HG03521 (cell line): Measurements from ENCODE around the gene VTI1A.
"Not testable (repeated sequence)": the region's sequence is repeated elsewhere in the genome, so short reads cannot be mapped to it uniquely, and the experiment has no call there.

ENCODE experiments used
- ATAC-seq: cut with Tn5 transposase; IDR thresholded peaks from one replicate; pipeline ENCODE4 v1.9.1; 2021; ENCODE audit warnings: mild to moderate bottlenecking, moderate library complexity; ENCODE audit not compliant: unreplicated experiment

The VTI1A gene

DNA sequence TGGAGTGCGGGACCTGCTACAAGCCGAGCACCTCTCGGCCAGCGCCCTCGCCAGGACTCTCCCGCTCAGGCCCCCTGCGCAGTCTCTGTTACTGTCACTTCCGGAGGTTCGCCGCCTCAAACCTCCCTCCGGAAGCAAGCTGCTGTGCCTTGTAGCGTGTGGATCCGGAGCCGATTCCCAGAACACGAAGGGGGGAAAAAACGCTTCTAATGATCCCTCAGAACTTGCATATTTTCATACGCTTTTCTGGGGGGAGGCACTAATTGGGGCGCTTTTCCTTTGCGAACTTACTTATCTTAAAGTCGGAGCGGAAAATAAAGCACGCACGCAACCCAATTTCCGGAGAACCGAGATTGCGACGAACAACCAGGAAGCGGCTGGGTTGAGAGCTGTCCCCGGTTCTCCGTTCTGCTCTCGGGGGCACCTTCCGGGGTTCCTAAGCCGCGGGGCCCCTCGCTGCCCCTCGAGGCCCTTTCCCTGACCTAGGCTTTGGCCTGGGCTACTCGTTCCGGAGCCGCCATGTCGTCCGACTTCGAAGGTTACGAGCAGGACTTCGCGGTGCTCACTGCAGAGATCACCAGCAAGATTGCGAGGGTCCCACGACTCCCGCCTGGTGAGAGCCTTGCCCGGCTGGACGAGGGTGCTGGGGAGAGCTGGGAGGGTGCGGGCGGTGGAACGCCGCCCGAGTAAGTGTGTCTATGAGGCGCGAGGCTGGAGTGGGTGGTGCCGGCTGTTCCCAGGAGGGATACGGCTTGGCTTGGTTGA, at the start of gene VTI1A, which contains the start of gene ZDHHC6:
VTI1A (plus strand) TSS at position 361 of the 765 bp plus-strand sequence; CDS start at position 520, 159 bp downstream.
ZDHHC6 (minus strand) TSS at position 60 of the 765 bp plus-strand sequence. CDS start 1,478 bp downstream, outside the sequence.
- ATAC-seq: peak; percentile 94

GRCh38 chr10:112397592-112397991, 49.4 kb upstream of the VTI1A start:
- no peak for ATAC-seq

GRCh38 chr10:112402917-112403316, 44.1 kb upstream of the VTI1A start:
- no peak for ATAC-seq

DNA sequence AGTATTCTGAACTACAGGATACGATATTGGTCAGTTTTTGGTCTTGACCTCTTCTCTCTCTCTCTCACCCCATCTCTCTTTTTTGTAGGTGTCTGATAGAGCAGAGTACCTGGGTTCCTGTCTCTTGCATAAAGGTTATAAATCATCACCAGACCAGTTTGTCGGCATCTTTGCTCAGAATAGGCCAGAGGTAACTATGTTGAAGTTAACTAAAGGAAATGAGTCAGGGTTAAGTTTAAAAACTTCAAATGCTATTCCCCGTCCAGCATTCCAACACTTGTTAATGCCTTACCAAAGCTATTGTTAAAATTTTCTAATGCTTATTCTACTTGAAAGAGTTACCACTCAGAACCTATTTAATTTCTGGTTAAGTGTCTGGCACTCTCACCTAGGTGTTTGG, 42.4 kb upstream of the VTI1A start:
- ATAC-seq: no peak

DNA sequence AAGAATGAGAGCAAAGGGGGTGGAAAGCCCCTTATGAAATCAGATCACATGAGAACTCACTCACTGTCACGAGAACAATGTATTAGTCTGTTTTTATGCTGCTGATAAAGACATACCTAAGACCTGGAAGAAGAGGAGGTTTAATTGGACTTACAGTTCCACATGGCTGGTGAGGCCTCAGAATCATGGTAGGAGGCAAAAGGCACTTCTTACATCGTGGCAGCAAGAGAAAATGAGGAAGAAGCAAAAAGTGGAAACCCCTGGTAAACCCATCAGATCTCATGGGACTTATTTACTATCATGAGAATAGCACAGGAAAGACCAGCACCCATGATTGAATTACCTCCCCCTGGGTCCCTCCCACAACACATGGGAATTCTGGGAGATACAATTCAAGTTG, 40.2 kb upstream of the VTI1A start:
- ATAC-seq: not testable (repeated sequence)

DNA sequence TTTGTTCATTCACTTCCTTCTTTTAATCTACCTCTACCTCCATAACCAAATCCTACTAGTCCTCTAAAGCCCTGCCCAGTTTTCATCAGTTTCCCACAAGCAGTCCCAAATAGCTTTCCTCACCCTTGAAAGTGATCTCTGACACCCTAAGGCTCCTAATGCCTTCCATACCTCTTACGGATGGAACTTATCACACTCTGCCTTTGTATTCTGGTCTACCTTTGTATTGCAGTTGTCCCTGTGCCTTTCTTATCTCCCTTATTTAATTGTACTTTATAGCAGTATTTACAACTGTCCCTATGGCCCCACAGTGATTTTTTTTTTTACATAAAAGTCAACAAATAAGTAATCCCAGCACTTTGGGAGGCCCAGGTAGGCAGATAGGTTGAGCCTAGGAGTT, 39.3 kb upstream of the VTI1A start:
- no peak for ATAC-seq

- no peak for ATAC-seq
These were observed 37.7 kb upstream of the VTI1A start for GRCh38 chr10:112409299-112409698.

- no peak for ATAC-seq
These were observed 37.3 kb upstream of the VTI1A start for GRCh38 chr10:112409755-112410154.

DNA sequence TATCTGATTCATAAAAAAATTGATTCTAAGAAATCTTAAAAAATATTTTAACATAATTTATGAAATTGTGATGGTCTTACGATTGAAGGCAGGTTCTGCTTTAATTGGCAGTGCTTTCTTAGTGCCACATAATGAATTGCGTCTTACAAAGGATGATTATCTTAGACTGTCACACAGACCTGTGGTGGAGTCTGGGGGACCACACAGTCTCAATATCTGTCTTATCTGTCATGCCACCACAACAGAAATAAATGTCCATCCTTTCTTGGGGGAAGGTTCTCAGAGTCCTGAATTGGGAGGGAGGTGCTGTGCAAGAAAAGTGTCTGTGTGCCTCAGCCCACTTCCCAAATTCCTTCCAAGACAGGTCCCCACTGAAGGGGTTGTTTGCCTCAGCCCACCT, 34.3 kb upstream of the VTI1A start:
- no peak for ATAC-seq

DNA sequence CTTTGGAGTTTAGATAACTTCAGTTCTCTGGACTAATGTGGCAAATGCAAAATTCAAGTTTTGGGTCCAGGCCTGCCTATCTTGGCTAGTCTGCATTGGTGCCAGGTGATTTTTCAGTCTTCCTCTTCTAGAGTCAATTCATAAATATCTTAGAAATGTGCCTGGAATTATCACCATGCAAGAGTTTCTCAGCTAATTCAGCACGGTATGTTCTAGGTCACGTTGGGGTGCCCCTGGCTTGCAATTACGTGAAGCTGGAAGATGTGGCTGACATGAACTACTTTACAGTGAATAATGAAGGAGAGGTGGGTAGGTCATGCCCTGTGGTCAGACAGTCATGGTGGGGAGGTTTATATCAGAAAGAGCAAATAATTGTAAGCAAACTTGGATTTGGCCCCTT, 25.3 kb upstream of the VTI1A start:
- no peak for ATAC-seq

DNA sequence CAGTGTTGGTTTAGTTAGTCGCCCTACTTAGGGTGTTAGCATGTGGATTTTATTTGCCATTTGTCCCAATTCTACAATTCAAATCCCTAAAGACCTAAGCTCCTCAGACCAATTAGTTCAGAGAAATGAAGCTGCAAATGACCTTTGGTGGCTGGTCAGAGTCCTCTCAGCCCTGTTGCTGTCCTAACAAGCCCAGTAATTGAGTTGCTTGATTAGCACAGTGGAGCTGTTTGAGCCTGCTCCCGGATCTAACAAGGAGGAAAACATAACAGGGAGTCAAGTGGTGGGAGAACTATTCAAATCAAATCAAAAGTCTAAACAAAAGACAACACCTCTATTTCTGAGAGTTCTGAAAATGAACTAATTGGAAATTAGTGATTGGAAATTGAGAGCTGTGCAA, 22.4 kb upstream of the VTI1A start:
- no peak for ATAC-seq

DNA sequence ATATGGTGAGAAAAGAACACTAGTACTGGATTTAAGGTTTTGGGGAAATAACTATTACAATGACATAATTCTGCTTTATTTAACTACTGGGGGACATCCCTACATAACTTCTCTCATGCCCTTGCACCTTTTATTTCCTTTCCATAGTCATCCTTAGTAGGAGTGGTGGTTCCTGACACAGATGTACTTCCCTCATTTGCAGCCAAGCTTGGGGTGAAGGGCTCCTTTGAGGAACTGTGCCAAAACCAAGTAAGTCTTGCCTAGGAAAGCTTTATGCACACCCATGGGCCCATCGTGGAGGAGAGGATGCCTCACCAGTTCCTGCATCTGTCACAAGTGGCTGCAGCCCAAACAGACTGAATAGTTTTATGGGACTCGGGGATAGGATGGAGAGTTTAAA, 20.9 kb upstream of the VTI1A start:
- ATAC-seq: no peak

DNA sequence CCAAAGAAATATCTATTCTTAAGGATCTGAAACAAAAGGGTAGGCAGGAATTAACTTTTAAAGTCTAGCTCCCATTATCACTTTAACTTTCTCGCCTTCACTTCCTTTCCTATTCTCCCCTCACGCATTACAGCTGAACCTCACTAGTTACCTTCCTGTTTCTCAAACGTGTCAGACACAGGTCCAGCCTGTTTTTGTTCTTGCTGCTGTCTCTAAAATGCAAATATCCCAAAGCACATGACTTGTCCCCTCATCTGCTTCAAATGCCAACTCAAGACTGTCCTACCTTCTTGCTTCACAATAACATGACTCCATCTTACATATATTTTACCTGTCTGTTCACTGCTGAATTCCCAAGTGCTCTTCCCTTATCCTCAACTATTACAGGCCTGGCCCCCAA, 17.9 kb upstream of the VTI1A start:
- ATAC-seq: no peak

GRCh38 chr10:112429654-112430230, 17.3 kb upstream of the VTI1A start:
- no peak for ATAC-seq

DNA sequence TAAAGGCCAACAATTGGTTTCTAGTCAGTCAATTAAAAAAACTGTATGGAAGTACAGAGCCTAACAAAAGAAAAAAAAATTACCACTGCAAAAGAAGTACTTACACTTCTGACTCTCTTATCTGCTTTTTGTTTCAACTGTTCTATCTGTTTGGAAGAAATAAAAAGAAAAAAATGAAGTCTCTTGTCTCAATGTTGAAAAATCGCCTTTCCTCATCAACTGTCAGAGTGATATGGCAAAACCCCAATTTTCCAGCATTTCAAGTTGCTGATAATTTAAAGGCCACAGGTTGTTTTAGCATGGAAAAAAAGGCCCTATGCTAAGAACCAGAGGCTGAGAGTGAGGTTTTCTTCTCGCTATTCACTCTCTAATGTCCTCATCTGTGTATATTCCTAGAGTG, 13.9 kb upstream of the VTI1A start:
- ATAC-seq: no peak

GRCh38 chr10:112434988-112435619, 11.9 kb upstream of the VTI1A start:
- no peak for ATAC-seq

DNA sequence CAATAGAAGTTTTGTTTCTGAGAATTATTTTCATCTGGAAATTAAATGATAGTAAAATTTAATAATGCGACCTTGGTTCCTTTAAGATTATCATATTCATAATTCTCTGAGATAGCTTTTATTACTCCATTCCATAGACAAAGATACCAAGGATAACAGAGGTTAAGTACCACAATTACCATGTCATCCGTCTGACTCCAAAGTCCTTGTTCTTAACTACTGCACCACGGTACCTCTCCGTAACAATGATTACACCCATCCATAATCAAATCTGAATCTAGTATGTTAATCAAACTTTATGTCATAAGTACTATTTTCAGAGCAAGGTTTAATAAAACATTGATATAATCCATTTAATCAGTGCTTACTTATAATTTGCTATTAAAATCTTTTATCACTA, 8.7 kb upstream of the VTI1A start:
- ATAC-seq: no peak

DNA sequence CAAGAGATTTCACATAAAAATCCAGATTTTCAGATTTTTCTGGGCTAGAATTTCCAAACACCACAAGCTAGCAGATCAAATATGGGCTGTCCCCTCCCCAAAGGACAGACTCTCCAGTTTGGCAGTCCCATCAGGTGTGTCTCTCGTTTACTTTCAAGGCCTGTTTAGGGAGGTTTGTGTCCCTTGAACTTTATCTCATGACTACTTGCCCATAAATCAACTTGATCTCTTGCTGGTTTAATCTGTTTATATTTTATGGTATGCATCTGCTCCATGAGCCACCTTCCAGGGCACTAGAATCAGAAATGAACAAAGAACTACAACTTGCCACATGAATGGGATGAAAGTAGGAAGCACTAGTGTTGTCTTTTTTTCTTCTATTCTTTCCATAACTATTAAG, 5.5 kb upstream of the VTI1A start:
- ATAC-seq: no peak

DNA sequence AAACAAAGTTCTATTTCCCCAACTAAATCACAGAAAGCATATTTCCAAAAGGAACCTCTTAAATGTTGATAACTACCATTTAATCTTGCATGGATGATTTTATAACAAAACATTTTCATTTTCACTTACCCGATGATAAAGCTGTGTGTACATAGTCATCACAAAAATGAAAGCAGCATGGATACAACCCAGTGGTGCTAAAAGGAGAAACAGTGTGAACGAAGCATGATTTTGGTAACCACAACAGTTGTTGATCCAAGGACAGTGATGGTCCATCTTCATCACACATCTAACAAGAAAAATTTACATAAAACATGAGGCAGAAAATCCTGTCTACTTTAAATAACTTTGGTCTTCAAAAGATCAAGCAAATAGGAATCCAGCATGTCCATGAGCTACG, 5.0 kb upstream of the VTI1A start:
- no peak for ATAC-seq

DNA sequence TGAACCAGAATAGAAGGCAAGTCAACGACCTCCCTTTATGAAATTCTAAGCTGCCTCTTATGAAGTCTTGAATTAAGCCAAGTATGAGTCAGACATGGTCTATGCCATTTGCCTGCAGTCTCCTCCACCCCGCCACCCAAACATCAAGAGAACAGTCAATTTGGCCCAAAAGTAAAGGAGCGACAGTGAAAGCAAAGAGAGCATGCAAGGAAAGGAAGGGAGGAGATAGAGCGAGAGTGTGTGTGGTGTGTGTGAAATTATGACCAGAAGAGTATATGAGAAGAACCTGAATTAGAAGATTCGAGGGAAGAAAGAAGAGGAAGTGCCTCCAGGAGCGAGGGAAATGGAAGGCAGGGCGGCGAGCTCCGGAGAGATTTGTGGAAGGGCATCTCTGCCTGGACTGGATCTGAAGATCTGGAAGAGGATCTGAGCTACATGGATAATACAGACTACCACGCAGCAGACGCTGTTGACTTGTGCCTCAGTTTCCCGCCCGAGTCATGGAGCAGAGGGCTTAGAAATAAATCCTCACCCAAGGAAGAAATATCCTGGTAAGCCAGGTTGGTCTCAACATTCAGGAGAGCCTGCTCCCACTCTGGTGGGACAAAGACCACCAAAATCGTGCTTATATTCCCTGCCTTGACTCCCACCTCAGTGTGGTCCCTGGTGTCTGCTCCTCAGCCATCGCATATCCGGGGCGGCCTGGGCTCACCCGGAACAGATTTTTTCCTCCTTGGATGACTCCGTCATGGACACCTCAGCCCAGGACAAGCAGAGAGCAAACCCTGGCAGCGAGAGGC, 760 bp upstream of the VTI1A start:
- ATAC-seq: no peak

DNA sequence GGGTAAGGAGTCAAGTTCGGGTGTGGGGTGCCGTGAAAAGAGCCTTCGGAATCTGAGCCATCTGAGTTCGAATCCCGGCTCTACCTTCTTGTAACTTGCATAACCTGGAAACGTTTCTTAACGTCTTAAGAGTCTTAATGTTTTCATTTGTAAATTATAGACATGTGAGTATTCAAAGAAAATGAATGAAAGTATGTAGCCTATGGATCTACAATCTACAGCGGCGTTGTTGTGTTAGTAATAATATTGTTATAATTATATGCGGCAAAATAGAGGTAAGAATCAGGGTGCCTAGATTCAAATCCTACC, 559 bp downstream of the VTI1A start:
- no peak for ATAC-seq

- ATAC-seq: no peak
These were observed 1.9 kb downstream of the VTI1A start for GRCh38 chr10:112448888-112449287.
